HG03354 (cell line): Measurements from ENCODE around the gene APOBEC3F.
"Not testable (repeated sequence)": the region's sequence is repeated elsewhere in the genome, so short reads cannot be mapped to it uniquely, and the experiment has no call there.

Experiments used
- ATAC-seq: cut with Tn5 transposase; IDR thresholded peaks from one replicate; pipeline ENCODE4 v1.9.1; 2021; ENCODE audit warnings: mild to moderate bottlenecking; ENCODE audit not compliant: unreplicated experiment, poor library complexity, severe bottlenecking

Gene APOBEC3F

DNA sequence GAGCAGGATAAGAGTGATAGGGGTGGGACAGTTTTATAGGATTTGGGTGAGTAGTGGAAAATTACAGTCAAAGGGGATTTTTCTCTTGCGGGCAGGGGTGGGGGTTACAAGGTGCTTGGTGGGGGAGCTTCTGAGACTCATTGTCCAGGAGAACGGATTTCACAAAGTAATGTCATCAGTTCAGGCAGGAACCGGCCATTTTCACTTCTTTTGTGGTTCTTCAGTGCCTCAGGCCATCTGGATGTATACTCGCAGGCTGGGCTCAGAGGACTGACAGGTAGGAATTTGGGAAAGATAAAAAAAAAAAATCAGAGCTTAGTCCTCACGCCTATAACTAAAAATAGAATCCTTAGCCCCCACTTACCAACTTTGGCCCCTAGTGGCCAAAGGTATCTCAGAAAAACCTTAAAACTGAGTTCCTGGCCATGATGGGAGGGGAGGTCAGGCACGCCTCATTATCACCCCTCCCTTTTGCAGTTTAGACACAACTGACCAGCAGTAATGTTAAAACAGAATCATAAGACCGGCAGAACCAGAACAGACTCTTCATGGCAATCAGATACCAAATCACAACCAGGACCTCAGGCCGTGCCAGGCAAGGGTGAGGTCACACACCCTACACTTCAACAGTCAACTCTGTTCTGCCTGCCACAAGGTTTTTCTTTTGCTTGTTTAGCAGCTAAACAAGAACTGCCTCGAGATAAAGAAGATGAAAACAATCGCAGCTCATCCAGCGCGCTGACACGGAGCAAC, 27.5 kb downstream of the APOBEC3F start:
- ATAC-seq, result no peak

DNA sequence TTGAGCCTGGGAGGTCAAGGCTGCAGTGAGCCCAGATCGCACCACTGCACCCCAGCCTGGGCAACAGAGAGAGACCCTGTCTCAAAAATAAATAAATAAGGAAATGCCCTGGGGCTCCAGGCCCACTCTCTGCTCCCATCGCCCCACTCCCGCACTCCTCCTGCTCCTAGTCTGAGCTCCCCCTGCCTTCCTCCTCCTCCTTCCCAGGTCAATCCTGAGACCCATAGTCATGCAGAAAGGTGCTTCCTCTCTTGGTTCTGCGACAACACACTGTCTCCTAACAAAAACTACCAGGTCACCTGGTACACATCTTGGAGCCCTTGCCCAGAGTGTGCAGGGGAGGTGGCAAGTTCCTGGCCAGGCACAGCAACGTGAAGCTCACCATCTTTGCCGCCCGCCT, 29.5 kb downstream of the APOBEC3F start:
- ATAC-seq, result no peak

DNA sequence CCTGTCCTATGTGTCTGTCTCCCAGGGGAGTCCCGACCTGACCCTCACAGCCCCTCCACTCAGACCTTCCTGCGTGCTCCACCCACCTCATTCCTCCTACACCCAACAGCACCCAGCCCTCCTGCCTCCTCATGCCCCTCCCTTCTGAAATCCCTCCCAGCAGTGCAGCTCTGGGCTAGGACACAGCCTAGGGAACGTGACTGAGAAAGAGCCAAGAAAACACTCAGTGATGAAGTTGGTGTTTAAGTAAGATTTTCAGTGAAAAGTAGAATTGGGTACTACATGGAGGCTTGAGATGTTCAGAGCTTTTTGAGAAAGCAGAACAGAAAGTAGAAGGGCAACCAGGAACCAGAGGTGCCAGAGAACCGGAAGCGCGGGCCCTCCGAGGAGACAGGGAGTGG, 31.9 kb downstream of the APOBEC3F start:
- ATAC-seq, result peak; percentile 37

DNA sequence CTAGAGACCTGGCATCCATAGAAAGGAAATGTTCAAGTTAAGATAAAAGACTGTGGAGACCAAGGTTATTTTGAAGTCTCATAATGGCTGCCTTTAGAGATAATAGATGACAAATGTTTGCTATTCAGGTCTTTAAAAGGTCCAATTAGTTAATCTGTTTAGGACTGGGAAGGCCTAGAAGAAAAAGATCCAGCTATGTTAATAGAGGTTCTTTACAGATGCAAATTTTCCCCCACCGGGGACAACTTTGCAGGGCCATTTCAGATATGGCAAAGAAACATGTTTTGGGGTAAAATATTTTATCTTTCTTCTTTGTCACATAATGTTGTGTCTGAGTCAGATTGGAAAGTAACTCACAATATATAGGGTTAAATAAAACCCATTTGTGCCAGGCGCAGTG, 33.3 kb downstream of the APOBEC3F start:
- no peak for ATAC-seq

DNA sequence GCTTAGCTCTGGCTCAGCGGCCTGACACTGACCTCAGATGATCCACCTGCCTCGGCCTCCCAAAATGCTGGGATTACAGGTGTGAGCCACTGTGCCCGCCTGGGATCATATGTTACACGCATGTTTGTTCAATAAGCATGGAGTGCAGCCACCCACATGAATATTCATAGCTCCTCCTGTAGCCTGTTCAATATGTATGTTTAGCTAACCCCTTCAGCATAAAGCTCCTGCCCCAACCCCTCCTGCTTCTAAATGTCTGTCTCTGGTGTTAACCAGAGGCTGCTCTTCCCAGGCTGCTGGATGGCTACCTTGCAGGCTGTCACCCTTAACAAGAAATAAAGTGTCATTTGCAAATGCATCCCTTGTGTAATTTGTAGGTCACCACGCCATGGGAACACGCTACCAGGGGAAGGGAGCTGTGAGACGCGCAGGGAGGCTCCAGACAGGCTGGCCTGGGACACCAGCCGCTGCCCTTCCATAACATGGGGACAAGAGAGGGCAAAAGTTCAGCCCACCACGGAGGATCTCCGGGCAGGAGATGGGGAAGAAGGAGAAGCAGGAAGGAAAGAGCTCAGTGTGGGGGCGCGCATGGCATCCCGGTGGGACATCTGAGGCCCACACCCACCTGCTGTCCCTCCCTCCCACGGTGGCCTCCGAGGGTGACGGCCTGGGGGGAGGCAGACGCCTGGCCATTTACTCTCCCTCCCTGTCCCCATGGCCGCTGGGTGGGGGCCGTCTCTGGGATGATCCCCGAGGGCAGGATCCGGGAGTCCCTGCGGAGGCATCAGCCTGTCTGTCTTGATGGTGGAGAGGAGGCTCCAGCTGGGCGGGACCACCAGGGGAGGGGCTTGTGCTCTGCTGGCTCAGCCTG, 35.7 kb downstream of the APOBEC3F start:
- not testable (repeated sequence) for ATAC-seq

- peak; percentile 87 for ATAC-seq
Measured at GRCh38 chr22:39077026-39077840, 36.6 kb downstream of the APOBEC3F start, which contains the start of gene APOBEC3G. Gene APOBEC3G, plus strand, starts transcription at chr22:39077275. Its CDS starts 87 bp downstream, at chr22:39077362.

- not testable (repeated sequence) for ATAC-seq
Measured at GRCh38 chr22:39077912-39078311, 37.2 kb downstream of the APOBEC3F start.

- ATAC-seq, result no peak
Measured at GRCh38 chr22:39078329-39078728, 37.7 kb downstream of the APOBEC3F start.

GRCh38 chr22:39079054-39079637, 38.5 kb downstream of the APOBEC3F start:
- ATAC-seq, result not testable (repeated sequence)

DNA sequence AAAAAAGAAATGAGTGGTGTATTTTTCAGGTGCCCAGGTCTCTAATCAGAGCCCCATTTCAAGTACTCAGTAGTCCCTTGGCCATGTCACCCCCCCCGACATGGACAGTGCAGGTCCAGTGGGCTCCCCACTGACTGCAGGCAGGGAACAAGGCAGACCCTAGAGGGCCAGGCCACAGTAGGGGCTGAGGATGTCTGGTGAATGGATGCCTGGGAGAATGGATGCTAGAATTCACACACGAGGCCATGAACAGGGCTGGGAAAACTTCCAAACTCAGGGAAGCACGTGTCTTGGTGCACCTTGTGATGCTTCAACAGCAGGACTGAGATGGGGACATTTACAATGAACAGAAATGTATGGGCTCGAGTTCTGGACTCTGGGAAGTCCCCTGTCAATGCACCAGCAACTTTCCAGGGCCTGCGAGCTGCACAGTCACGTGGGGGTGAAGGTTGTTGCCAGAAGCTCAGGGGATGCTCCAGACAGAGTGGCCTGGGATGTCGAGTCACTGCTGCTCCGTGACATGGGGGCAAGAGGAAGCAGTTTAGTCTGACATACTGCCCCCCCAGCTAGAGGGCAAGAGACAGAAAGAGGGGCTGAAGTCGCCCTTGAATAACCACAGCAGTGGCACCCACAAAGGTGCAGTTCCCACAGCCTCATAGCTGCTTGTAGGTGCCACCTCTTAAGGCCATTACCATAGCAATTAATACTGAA, 39.5 kb downstream of the APOBEC3F start:
- no peak for ATAC-seq

GRCh38 chr22:39081016-39081415, 40.4 kb downstream of the APOBEC3F start:
- no peak for ATAC-seq

GRCh38 chr22:39081598-39081997, 40.9 kb downstream of the APOBEC3F start:
- ATAC-seq, result no peak

- ATAC-seq, result no peak
Measured at GRCh38 chr22:39083212-39084165, 42.8 kb downstream of the APOBEC3F start.

GRCh38 chr22:39084666-39085065, 44.0 kb downstream of the APOBEC3F start:
- no peak for ATAC-seq

GRCh38 chr22:39087098-39087497, 46.4 kb downstream of the APOBEC3F start:
- no peak for ATAC-seq

DNA sequence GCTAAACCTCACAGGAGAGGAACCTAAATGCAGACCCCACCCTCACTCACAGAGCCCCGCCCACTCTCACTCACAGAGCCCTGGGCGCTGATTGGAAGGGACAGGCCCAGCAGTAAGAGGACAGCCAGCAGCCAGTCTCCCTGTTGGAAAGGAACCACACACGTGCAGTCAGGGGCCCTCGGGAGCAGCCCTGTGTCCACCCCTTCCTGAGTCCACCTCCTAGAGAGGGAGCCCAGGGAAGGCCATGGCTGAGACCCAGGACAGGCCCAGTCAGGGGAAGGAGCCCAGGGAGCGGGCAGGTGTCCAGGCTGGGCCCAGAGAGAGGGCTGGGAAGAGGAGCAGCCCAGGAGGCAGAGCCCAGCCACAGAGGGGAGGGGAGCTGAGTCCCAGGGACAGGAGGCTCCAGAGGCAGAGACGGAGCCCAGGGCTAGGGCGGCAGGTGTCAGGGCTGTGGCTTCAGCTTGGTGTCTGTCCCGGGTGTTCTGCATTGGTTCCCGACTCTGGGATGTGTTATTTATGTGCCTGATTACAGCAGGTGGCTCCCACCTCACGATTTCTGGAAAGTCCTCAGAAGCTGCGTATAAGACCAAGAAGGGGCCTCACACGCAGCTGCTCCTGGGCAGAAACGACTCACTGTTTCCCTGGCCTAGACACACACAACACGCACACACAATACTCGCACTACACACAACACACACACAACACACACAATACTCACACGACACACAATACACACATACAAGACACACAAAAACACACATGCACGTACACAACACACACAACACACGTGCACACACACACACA, 47.4 kb downstream of the APOBEC3F start:
- no peak for ATAC-seq

DNA sequence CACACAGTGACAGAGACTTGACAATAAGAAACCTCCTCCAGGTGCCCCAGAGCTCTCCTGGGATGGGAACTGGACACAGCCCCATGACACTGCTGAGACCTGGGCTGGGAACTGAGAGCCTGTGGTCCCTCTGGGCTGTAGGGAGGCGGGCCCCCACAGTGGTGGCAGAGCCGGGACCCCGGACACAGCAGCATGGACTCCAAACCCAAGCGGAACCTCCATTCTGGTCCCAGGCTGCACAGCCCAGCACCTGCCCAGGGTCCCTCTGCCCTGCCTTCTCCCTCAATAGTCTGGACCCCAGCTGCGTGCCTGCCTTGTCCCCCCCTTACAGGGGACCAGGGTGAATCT, 48.0 kb downstream of the APOBEC3F start:
- ATAC-seq, result no peak
